Esophagus muscularis mucosa (tissue), 4 donors: ENCODE results near the gene POP7.

Experiments
- CTCF ChIP-seq, 3 experiments: fragments of 200-600 bp in 2 of 3; fragments of 450-650 bp in 1 of 3; sonication (generic) in 2 of 3; IDR thresholded peaks; one replicate each; pipeline ENCODE4 v1.5.1; 2017 to 2019; ENCODE audit warnings: antibody characterized with exemption in 3 of 3, mild to moderate bottlenecking in 2 of 3, moderate library complexity in 1 of 3
- EP300 ChIP-seq: sonication (generic); formaldehyde crosslinking; IDR thresholded peaks from one replicate; pipeline ENCODE4 v1.6.1; 2017; ENCODE audit warnings: antibody characterized with exemption
- POLR2A ChIP-seq: fragments of 450-650 bp; IDR thresholded peaks from one replicate; pipeline ENCODE4 v1.6.1; 2017; ENCODE audit warnings: antibody characterized with exemption, moderate library complexity, mild to moderate bottlenecking, low read depth

GRCh38 chr7:100705753-100706671 lies at the start of gene POP7:
- TF ChIP-seq CTCF (IDR thresholded peaks at IDR 0.05) (no peak), POLR2A (peak; percentile 10), EP300 (no peak)
